ENCODE data around the gene MIPOL1.

- TF ChIP-seq POLR2A (IDR thresholded peaks at IDR 0.05) (no peak), CTCF (IDR thresholded peaks at IDR 0.05) (peak; percentile 26 to 64 (median 59)), POLR2AphosphoS5 (IDR thresholded peaks at IDR 0.05) (no peak)
Measured at GRCh38 chr14:37230551-37231194, 32.9 kb downstream of the MIPOL1 start.

All from breast epithelium (tissue), 3 donors.